Adrenal gland (tissue), 5 donors: Measurements from ENCODE around the gene BBLN.

Experiments
- POLR2A ChIP-seq, 2 donors: fragments of 450-650 bp; IDR thresholded peaks; one replicate each; pipeline ENCODE4 v1.6.1; 2017; ENCODE audit warnings: antibody characterized with exemption in 2 of 2, mild to moderate bottlenecking in 2 of 2, moderate library complexity in 1 of 2
- TF ChIP-seq, protein P1 (sequence below), 6 experiments: fragments of 450-650 bp in 4 of 6; fragments of 200-600 bp in 2 of 6; sonication (generic) in 1 of 6; IDR thresholded peaks; 1 replicate in 5 of 6; 2 replicates in 1 of 6; pipeline versions ENCODE4 v1.5.1 to v1.8.0; 2016 to 2021; ENCODE audit warnings: antibody characterized with exemption in 6 of 6, mild to moderate bottlenecking in 2 of 6, moderate library complexity in 1 of 6
- donor health status: DM: no; HTN: no; CAD: no.

GRCh38 chr9:128208386-128208785 is 48.3 kb downstream of the BBLN start:
- TF ChIP-seq, protein P1, sequence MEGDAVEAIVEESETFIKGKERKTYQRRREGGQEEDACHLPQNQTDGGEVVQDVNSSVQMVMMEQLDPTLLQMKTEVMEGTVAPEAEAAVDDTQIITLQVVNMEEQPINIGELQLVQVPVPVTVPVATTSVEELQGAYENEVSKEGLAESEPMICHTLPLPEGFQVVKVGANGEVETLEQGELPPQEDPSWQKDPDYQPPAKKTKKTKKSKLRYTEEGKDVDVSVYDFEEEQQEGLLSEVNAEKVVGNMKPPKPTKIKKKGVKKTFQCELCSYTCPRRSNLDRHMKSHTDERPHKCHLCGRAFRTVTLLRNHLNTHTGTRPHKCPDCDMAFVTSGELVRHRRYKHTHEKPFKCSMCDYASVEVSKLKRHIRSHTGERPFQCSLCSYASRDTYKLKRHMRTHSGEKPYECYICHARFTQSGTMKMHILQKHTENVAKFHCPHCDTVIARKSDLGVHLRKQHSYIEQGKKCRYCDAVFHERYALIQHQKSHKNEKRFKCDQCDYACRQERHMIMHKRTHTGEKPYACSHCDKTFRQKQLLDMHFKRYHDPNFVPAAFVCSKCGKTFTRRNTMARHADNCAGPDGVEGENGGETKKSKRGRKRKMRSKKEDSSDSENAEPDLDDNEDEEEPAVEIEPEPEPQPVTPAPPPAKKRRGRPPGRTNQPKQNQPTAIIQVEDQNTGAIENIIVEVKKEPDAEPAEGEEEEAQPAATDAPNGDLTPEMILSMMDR (IDR thresholded peaks at IDR 0.05) = no peak
- TF ChIP-seq POLR2A (IDR thresholded peaks at IDR 0.05) = no peak
